GM18526 (cell line): ENCODE results near the gene CNTN5.

Experiments
- POLR2A ChIP-seq: IDR thresholded peaks from 3 replicates; pipeline ENCODE4 v1.6.1; 2011; ENCODE audit not compliant: insufficient read length; ENCODE audit errors: extremely low read depth

Gene CNTN5

DNA sequence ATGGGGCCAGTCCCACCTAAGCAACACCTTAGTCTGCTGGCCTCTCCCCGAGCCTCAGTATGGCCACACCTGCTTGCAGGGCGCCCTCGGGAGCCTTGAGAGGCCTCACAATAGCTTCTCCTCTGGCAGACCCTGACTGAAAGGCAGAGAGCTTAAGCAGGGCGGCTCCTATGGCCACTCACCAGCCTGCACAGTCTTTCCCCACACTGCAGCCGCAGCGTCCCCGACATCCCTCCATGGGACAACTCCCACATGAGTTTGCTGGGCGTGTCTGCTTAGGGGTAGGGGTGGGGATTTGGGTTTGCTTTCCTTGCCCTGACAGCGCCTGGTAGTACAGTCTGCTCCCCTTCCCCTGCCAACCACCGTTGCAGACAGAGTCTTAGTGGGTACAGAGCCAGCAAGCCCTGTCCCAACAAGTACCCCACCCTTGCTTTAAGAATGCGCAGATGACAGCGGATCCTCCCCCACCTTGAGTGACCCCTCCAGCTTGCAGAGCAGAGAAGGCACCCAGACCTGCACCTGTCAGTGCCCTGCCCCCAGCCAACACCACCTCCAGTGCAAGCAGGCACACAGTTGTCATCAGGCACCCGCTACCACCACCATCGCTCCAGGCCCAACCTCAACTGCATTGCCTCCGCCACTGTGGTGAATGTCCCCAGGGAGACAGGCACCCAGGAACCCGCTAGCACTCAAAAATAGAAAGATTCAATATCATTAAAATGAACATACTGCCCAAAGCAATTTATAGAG, 1252.5 kb downstream of the CNTN5 start:
- no peak for TF ChIP-seq POLR2A

GRCh38 chr11:100294748-100295147, 1274.0 kb downstream of the CNTN5 start:
- TF ChIP-seq POLR2A: no peak

GRCh38 chr11:100296051-100296679, 1275.4 kb downstream of the CNTN5 start:
- no peak for TF ChIP-seq POLR2A

GRCh38 chr11:100297516-100297915, 1276.8 kb downstream of the CNTN5 start:
- TF ChIP-seq POLR2A: no peak

GRCh38 chr11:100302824-100303223, 1282.1 kb downstream of the CNTN5 start:
- TF ChIP-seq POLR2A: no peak

- TF ChIP-seq POLR2A: no peak
Measured at GRCh38 chr11:100303897-100304296, 1283.1 kb downstream of the CNTN5 start.

DNA sequence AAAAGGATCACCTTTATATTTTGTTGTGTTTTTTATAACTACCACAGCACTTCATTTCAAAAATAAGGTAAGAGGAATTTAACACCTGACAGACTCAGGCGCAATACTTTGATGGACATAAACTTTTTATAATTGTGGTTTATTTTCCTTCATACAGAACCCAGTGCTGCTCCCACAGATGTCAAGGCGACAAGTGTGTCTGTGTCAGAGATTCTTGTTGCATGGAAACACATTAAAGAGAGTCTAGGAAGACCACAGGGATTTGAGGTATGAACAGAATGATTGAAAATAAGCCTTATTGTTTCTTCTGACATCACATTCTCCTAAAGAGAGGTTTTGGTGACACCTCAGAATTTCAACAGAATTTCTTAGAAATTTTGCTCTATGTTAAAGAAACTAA, 1287.5 kb downstream of the CNTN5 start:
- no peak for TF ChIP-seq POLR2A

DNA sequence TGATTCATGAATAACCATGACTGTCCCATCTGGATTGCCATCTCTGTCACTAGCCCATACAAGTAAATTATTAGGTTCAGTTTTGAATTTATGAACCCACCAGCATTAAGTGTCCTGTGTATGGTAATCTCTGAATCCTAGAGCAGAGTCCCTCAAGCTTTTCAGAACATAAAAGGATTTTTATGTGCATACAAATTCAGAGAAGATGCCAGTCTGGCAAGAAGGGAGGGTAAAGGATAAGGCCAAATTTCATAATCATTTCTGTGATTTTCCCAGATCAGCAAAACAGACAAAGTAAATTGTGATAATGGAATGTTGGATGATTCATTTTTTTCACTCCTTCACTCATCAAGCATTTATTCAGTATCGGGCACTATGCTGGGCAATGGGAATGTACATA, 1295.2 kb downstream of the CNTN5 start:
- no peak for TF ChIP-seq POLR2A

- TF ChIP-seq POLR2A: no peak
Measured at GRCh38 chr11:100316952-100317351, 1296.2 kb downstream of the CNTN5 start.

- TF ChIP-seq POLR2A: no peak
Measured at GRCh38 chr11:100319691-100320090, 1298.9 kb downstream of the CNTN5 start.

DNA sequence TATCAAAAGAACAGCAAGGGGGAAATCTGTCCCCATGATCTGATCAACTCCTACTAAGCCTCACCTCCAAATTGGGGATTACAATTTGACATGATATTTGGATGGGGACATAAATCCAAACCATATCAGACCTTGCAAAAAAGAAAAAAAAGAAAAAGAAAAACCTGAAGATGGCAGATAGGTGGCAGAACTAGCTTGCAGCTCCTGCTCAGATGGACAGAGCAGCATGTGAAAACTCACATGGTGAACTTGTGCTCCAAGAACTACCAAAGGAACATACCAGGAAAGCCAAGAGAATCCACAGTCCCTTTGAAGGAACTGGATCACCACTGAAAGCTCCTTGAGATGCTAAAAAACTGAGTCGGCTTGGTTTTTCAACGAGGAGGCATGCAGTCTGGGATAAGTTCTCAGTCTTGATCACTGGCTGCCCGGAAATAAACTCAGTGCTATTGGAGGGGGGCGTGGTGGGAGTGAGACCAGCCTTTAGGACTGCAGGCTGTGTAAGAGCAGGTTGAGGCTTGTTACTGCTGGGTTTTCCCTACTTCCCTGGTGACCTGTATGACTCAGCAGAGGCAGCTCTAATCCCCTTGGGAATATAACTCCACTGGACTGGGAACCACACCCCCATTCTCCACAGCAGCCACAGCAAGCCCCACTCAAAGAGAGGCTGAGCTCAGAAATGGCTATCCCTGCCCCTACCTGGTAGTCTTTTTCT, 1308.0 kb downstream of the CNTN5 start:
- TF ChIP-seq POLR2A: no peak

GRCh38 chr11:100329352-100329751, 1308.6 kb downstream of the CNTN5 start:
- no peak for TF ChIP-seq POLR2A

DNA sequence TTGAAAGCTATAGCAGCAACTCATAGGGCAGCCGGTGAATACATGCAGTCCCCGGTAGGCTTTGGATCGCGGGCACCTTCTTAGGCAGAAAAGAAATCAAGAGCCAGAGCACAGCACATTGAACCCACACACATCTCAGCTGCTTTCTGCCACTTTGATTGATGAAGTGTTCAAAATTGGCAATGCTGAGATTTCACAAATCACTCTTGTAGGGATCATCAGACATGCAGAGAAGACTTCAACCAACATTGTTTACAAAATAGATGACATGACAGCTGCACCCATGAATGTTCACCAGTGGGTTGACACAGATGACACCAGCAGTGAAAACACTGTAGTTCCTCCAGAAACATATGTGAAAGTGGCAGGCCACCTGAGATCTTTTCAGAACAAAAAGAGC, 1316.1 kb downstream of the CNTN5 start:
- no peak for TF ChIP-seq POLR2A

- no peak for TF ChIP-seq POLR2A
Measured at GRCh38 chr11:100338144-100338840, 1317.5 kb downstream of the CNTN5 start.

DNA sequence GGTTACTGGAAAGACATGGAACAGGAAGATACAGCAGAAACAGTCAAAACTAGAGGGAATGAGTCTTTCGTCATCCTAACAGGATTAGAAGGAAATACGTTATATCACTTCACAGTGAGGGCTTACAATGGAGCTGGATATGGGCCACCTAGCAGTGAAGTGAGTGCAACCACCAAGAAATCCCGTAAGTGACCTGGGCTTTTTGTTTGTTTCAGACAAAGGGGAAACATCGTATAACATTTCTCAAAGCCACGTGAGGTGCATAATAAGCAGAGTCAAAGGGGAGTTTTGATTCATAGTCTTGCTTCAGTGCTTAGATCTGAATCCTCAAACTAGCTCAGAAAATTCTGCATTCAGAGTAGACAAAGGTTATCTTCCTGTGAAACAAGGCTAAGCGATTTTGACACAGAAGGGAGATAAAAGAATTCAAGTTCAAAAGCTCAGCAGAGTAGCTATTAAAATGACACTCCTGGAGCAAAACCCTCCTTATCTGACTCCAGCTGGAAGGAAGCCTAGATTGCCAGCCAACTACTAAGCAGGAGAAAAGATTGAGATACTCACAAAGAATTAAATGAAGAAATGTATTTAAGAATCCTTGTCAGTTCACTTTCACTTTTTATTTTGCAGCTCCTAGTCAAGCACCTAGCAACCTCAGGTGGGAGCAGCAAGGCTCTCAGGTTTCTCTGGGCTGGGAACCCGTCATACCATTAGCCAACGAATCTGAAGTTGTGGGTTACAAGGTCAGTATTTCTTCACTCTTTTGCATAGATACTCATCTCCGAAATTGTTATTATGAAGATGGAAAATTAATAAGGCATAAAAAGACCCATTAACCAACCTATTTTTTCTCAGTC, 1319.9 kb downstream of the CNTN5 start:
- TF ChIP-seq POLR2A: no peak
